ENCODE data around the gene TSSK3. TPM values are rescaled to one million over a fixed set of nuclear protein-coding genes. Genes with fewer than 3 reads are reported as not detected.

Gene TSSK3, protein sequence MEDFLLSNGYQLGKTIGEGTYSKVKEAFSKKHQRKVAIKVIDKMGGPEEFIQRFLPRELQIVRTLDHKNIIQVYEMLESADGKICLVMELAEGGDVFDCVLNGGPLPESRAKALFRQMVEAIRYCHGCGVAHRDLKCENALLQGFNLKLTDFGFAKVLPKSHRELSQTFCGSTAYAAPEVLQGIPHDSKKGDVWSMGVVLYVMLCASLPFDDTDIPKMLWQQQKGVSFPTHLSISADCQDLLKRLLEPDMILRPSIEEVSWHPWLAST
- 0.90 to 2.0 TPM (median 1.7 TPM) in 3 replicates for total RNA-seq
- long read RNA-seq: 0 reads

DNA sequence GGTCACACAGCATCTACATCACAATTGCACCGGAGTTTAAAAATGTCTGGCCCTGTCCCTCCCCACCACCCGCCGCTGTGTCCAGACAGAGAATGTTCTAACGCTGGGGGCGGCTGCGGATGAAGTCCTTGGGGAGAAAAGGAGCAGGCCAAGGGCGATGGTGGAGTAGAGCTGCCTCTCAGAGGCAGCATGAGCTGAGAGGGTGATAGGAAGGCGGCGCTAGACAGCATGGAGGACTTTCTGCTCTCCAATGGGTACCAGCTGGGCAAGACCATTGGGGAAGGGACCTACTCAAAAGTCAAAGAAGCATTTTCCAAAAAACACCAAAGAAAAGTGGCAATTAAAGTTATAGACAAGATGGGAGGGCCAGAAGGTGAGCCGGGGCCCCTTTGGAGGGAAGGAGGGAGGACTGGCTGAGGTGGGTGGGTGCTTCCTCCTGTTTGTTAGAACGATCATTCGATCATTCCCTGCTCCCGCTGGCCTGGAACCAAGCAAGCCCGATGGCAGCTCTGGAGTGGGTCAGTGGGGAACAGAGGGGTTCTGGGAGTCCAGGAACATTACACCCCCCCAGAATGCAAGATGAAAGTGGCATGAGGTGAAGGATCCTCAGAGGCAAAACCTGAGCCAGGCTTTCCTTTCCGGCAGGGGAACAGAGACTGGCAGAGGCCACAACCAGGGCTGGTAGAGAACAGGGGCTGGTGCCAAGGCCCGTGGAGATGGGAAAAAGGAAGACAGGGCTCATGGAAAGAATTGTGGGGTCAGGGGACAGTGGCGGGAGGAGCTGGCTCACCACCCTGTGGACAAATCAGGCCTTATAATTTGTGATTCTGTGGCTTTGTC lies at the start of gene TSSK3, which contains the start of gene FAM229A:
Gene TSSK3 (plus strand): TSS at position 66 of the 840 bp plus-strand sequence. CDS start 163 bp downstream, at position 229.
Gene FAM229A (minus strand): TSS at position 12 of the 840 bp plus-strand sequence. CDS start 394 bp downstream, outside the sequence.
- Mint-ChIP-seq H3K9me3 (ENCODE audit: low read depth) (no peaks in the 10 kb centered on the region), H3K4me1 (ENCODE audit: low read depth) (peaks cover 21% of the 10 kb centered on the region), H3K36me3 (ENCODE audit: low read depth) (peaks cover 15% of the 10 kb centered on the region), H3K27me3 (ENCODE audit: low read depth) (no peaks in the 10 kb centered on the region), H3K4me3 (ENCODE audit: unreplicated experiment) (peak within 1 kb of the TSS; percentile 63), H3K27ac (ENCODE audit: unreplicated experiment) (peak within 1 kb of the TSS; percentile 41)
- no peak for DNase-seq (ENCODE audit: low spot score)
- TF ChIP-seq, protein P1, sequence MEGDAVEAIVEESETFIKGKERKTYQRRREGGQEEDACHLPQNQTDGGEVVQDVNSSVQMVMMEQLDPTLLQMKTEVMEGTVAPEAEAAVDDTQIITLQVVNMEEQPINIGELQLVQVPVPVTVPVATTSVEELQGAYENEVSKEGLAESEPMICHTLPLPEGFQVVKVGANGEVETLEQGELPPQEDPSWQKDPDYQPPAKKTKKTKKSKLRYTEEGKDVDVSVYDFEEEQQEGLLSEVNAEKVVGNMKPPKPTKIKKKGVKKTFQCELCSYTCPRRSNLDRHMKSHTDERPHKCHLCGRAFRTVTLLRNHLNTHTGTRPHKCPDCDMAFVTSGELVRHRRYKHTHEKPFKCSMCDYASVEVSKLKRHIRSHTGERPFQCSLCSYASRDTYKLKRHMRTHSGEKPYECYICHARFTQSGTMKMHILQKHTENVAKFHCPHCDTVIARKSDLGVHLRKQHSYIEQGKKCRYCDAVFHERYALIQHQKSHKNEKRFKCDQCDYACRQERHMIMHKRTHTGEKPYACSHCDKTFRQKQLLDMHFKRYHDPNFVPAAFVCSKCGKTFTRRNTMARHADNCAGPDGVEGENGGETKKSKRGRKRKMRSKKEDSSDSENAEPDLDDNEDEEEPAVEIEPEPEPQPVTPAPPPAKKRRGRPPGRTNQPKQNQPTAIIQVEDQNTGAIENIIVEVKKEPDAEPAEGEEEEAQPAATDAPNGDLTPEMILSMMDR (IDR thresholded peaks at IDR 0.05): no peak

DNA sequence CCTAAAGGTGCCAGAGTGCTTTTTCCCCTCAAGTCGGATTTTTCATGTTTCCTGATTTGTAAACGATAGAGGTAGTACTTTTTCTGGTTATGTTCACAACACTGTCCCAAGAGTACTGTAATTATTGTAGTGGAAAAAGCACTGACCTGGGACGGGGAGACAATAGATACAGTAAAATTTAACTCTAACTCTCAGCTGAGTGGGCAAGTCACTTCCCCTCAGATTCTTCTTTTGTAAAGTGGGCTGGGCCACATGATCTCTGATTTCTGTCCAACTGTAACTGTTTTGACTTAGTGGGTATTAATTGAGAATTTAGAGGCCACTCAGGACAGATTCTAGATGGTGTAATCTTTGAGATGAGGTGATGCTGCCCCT lies 45.4 kb upstream of the TSSK3 start:
- Mint-ChIP-seq H3K27me3 (ENCODE audit: low read depth) (no peaks in the 10 kb centered on the region), H3K27ac (ENCODE audit: unreplicated experiment) (no peak overlapping the region), H3K4me1 (ENCODE audit: low read depth) (peaks cover 6% of the 10 kb centered on the region), H3K4me3 (ENCODE audit: unreplicated experiment) (no peak overlapping the region), H3K36me3 (ENCODE audit: low read depth) (peaks cover 3% of the 10 kb centered on the region), H3K9me3 (ENCODE audit: low read depth) (no peaks in the 10 kb centered on the region)
- no peak for DNase-seq (ENCODE audit: low spot score)
- TF ChIP-seq, protein P1 (IDR thresholded peaks at IDR 0.05): no peak

DNA sequence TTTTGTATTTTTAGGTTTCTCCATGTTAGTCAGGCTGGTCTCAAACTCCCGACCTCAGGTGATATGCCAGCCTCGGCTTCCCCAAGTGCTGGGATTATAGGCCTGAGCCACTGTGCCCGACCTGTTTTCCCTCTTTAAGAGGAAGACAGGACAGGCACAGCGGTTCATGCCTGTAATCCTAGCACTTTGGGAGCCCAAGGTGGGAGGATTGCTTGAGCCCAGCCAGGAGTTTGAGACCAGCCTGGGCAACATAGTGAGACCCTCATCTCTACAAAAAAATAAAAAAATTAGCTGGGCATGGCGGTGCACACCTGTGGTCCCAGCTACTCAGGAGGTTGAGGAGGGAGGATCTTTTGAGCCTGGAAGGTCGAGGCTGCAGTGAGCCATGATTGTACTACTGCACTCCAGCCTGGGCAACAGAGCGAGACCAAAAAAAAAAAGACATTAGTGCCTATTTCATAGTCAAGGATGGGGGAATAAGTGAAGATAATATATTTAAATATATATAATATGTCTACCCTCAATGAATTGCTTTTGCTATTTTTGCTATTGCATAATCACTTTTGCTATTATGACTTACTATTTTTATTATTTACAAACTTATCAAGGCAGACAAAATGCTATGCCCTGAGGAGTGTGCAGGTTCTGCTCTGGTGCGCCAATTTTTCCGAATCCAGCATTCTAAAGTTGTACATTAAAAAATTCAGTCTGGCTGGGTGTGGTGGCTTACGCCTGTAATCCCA lies 44.0 kb upstream of the TSSK3 start:
- Mint-ChIP-seq H3K9me3 (ENCODE audit: low read depth) (no peaks in the 10 kb centered on the region), H3K27me3 (ENCODE audit: low read depth) (no peaks in the 10 kb centered on the region), H3K36me3 (ENCODE audit: low read depth) (peaks cover 3% of the 10 kb centered on the region)

DNA sequence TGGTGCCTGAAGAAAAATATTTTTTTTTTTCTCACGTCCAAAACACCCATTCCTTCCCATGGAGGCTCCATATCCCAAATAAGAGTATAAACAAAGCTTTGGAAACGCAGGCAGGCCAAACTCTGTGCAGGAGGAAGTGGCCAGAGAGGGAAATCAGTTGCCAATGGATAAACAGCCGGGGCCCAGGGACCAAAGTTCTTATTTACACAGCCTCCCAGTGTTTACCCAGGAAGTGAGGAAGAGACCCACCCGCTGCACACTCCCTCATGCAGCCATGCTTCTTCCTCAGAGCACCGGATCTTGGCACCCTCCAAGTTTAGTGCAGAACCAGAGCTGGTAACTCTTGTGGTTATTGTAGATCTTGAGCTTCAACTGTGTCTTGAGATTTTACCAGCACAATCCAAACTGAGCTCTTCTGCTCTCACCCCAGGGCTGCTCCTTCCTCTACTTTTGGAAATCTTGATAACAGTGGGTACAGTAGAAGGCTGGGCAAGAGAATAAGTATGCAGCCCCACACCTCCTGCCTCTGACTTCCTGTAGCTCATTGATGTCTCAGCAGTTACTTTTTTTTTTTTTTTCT lies 40.5 kb upstream of the TSSK3 start:
- Mint-ChIP-seq H3K4me3 (ENCODE audit: unreplicated experiment) (no peak overlapping the region), H3K27me3 (ENCODE audit: low read depth) (no peaks in the 10 kb centered on the region), H3K27ac (ENCODE audit: unreplicated experiment) (peak overlapping the region; percentile 12), H3K4me1 (ENCODE audit: low read depth) (peaks cover 8% of the 10 kb centered on the region), H3K36me3 (ENCODE audit: low read depth) (peaks cover 4% of the 10 kb centered on the region), H3K9me3 (ENCODE audit: low read depth) (no peaks in the 10 kb centered on the region)
- TF ChIP-seq, protein P1 (IDR thresholded peaks at IDR 0.05): no peak
- DNase-seq (ENCODE audit: low spot score): no peak

More for the DNA sequence above, 44.0 kb upstream of the TSSK3 start:
- no peak overlapping the region for H3K27ac Mint-ChIP-seq (ENCODE audit: unreplicated experiment)
- no peak for DNase-seq (ENCODE audit: low spot score)
- H3K4me3 Mint-ChIP-seq (ENCODE audit: unreplicated experiment): no peak overlapping the region
- TF ChIP-seq, protein P1 (IDR thresholded peaks at IDR 0.05): no peak
- H3K4me1 Mint-ChIP-seq (ENCODE audit: low read depth): peaks cover 8% of the 10 kb centered on the region
